Breast epithelium (tissue), 4 donors: Measurements from ENCODE around the gene USP50. TPM values are rescaled to one million over a fixed set of nuclear protein-coding genes. Genes with fewer than 3 reads are reported as not detected.

Experiments
- DNase-seq, 2 donors: peaks; one replicate each; pipeline ENCODE4 v3.0.0-alpha.2; 2019; ENCODE audit warnings: low spot score in 2 of 2
- H3K27ac ChIP-seq, 2 donors: fragments of 200-600 bp; sonication (generic) in 1 of 2; one replicate each; pipeline ENCODE4 v1.5.1; 2016 to 2019; ENCODE audit warnings: mild to moderate bottlenecking in 1 of 2
- H3K27me3 ChIP-seq, 2 donors: fragments of 200-600 bp; sonication (generic) in 1 of 2; one replicate each; pipeline versions ENCODE4 v1.5.1 to v1.6.0; 2017 to 2019; ENCODE audit warnings: control low read depth in 1 of 2, mild to moderate bottlenecking in 1 of 2
- H3K36me3 ChIP-seq: fragments of 200-600 bp; one replicate; pipeline ENCODE4 v1.5.1; 2019
- H3K4me1 ChIP-seq, 2 donors: fragments of 200-600 bp; sonication (generic); one replicate each; pipeline ENCODE4 v1.5.1; 2016 to 2019; ENCODE audit warnings: control low read depth in 1 of 2
- H3K4me3 ChIP-seq, 3 donors: fragments of 200-600 bp; sonication (generic); 1 replicate in 2 of 3; 2 replicates in 1 of 3; pipeline ENCODE4 v1.5.1; 2016 to 2019; ENCODE audit warnings: mild to moderate bottlenecking in 3 of 3, moderate library complexity in 2 of 3
- H3K9me3 ChIP-seq, 2 donors: fragments of 200-600 bp; sonication (generic) in 1 of 2; one replicate each; pipeline ENCODE4 v1.5.1; 2016 to 2019; ENCODE audit warnings: control low read depth in 1 of 2
- POLR2A ChIP-seq: fragments of 450-650 bp; IDR thresholded peaks from one replicate; pipeline ENCODE4 v1.6.1; 2016; ENCODE audit warnings: antibody characterized with exemption, mild to moderate bottlenecking, moderate library complexity
- POLR2AphosphoS5 ChIP-seq, 3 donors: sonication (generic); formaldehyde crosslinking; IDR thresholded peaks; one replicate each; pipeline ENCODE4 v1.6.1; 2017; ENCODE audit warnings: antibody characterized with exemption in 3 of 3
- intact Hi-C: fragments of 100-400 bp; cut with DNase I; formaldehyde crosslinking; loops from one replicate; pipeline ENCODE4 v1.15.1; 2023; ENCODE audit warnings: low total_unique reads
- total RNA-seq, 3 donors: library from RNA; depleted of rRNA; stranded (reverse); fragments of >200 nt; gene quantifications; one replicate each; pipeline ENCODE4 v1.1.0, GENCODE V29; 2016
- TF ChIP-seq, protein P1 (sequence below), 3 donors: fragments of 450-650 bp; IDR thresholded peaks; one replicate each; pipeline ENCODE4 v1.5.1; 2016 to 2017; ENCODE audit warnings: antibody characterized with exemption in 3 of 3, mild to moderate bottlenecking in 3 of 3, moderate library complexity in 3 of 3

The USP50 gene
- total RNA-seq, 3 donors from 2014 or later, result 1.2 to 1.3 TPM; not detected in 1

DNA sequence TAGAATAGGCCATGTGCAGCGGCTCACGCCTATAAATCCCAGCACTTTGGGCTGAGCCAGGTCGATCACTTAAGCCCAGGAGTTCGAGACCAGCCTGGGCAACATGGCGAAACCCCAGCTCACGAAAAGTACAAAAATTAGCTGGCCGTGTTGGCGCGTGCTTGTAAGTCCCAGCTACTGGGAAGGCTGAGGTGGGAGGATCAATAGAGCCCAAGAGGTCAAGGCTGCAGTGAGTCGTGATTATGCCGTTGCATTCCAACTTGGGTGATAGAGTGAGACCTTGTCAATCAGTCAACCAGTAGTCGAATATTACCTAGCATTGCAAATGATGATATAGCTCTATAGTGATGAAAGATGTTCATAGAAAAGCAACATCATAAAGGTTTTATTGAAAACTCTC, 70.3 kb downstream of the USP50 start:
- H3K9me3 ChIP-seq, result no peaks in the 10 kb centered on the region
- H3K4me3 ChIP-seq, result no peak overlapping the region
- intact Hi-C loops, result no loop called here
- H3K36me3 ChIP-seq, result peaks cover 8% of the 10 kb centered on the region
- no peaks in the 10 kb centered on the region for H3K27me3 ChIP-seq
- H3K27ac ChIP-seq, result no peak overlapping the region
- TF ChIP-seq POLR2AphosphoS5 (IDR thresholded peaks at IDR 0.05) (no peak), POLR2A (no peak)
- TF ChIP-seq, protein P1, sequence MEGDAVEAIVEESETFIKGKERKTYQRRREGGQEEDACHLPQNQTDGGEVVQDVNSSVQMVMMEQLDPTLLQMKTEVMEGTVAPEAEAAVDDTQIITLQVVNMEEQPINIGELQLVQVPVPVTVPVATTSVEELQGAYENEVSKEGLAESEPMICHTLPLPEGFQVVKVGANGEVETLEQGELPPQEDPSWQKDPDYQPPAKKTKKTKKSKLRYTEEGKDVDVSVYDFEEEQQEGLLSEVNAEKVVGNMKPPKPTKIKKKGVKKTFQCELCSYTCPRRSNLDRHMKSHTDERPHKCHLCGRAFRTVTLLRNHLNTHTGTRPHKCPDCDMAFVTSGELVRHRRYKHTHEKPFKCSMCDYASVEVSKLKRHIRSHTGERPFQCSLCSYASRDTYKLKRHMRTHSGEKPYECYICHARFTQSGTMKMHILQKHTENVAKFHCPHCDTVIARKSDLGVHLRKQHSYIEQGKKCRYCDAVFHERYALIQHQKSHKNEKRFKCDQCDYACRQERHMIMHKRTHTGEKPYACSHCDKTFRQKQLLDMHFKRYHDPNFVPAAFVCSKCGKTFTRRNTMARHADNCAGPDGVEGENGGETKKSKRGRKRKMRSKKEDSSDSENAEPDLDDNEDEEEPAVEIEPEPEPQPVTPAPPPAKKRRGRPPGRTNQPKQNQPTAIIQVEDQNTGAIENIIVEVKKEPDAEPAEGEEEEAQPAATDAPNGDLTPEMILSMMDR (IDR thresholded peaks at IDR 0.05), result no peak
- no peaks in the 10 kb centered on the region for H3K4me1 ChIP-seq
- no peak for DNase-seq

DNA sequence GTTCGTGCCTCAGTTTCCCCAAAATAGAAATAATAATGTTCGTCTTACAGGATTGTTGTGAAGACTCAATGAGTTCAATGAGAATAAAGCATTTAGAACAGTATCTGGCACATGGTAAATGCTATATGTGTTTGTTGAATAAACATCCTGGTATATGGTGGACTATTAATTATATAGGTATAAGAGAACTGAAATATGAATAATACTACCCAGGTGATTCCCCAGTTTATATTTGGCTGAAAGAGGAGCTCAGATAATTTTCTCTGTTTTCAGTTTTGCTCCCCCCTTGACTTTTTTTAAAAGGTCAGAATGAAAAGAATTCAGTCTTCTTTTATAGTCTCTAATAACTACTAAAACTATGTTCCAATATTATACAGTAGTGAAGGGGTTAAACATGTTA, 75.4 kb downstream of the USP50 start:
- TF ChIP-seq POLR2AphosphoS5 (IDR thresholded peaks at IDR 0.05), result no peak
- TF ChIP-seq, protein P1 (IDR thresholded peaks at IDR 0.05), result no peak
- Histone ChIP-seq H3K27ac (no peak overlapping the region), H3K9me3 (no peaks in the 10 kb centered on the region), H3K36me3 (no peaks in the 10 kb centered on the region), H3K27me3 (no peaks in the 10 kb centered on the region), H3K4me1 (no peaks in the 10 kb centered on the region), H3K4me3 (no peak overlapping the region)
- no peak for DNase-seq
- intact Hi-C loops, result no loop called here

DNA sequence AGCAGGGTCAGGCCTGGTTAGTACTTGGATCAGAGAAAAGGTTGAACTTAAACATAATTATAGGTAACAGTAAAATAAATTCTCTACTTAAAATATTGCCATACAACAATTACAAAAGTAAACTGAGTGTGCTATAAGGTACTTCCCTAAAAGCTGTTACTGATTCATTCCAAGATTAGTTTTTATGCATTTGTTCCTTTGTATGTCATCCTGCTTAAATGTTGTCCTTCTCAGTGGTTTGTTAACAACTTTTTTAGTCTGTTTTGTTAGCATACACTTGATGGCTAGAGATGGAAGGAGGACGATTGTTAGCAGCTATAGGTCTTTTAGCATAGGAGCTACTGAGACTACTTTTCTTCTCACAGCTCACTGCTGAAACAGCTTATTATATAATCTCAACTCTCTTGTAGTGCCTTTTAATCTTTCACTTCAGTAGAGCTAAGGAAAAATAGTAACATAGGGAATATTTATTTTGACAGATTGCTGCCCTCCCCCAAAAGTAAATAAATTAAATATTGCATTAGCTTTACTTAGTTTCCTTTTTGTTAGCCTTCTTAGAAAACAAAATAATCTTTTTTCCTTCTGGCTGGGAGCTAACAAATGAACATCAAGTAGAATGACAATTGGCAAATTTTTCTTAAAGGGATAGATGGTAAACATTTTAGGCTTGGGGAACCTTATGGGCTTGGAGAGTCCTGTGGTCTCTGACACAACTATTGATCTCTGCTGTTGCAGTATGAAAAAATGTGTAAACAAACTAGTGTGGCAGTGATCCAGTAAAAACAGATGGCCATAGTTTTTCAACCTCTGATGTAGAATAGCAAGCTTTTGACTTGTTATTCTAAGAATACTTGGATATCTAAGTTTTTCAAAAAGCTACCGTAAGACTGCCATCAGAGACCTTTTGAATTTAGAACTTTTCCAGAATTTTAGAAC, 82.8 kb downstream of the USP50 start:
- TF ChIP-seq, protein P1 (IDR thresholded peaks at IDR 0.05), result no peak
- TF ChIP-seq POLR2A (no peak), POLR2AphosphoS5 (IDR thresholded peaks at IDR 0.05) (no peak)
- no peaks in the 10 kb centered on the region for H3K36me3 ChIP-seq
- no peaks in the 10 kb centered on the region for H3K4me1 ChIP-seq

DNA sequence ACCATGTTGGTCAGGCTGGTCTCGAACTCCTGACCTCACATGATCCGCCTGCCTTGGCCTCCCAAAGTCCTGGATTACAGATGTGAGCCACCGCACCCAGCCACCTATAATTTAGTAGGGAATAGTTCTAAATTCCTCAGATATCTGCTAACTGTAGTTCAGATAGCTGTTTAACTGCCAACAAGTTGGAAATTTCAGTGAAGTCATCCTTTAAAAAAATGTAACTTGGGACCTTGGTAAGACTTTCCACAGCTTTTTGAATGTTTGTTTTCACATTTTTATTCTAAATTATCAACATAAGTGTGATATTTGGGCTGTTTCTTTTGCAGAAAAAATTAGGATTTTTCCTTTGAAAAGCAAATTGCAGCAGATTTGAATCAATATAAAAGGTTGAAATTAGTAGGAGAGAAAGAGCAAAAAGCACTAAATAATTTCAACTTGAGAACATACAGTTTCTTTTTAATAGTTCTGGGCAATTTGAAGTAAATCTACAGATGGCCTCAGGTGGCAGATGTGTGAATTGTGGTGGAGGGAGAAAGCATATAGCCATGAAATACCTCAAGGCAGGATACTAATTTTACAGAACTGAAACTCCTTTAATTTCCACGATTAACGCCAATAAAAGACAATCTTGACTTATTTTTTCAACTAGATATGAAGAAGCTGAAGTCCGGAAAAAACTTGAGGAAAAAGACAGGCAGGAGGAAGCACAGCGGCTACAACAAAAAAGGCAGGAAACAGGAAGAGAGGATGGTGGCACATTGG, 87.9 kb downstream of the USP50 start:
- TF ChIP-seq POLR2AphosphoS5 (IDR thresholded peaks at IDR 0.05) (no peak), POLR2A (no peak)
- TF ChIP-seq, protein P1 (IDR thresholded peaks at IDR 0.05), result no peak
- intact Hi-C loops, result no loop called here
- H3K36me3 ChIP-seq, result no peaks in the 10 kb centered on the region

More for the DNA sequence above, 82.8 kb downstream of the USP50 start:
- H3K27ac ChIP-seq, result peak overlapping the region in 1 of 2 donors; percentile 8
- no peaks in the 10 kb centered on the region for H3K27me3 ChIP-seq
- DNase-seq, result no peak
- H3K4me3 ChIP-seq, result no peak overlapping the region
- no peaks in the 10 kb centered on the region for H3K9me3 ChIP-seq
- intact Hi-C loops, result no loop called here

DNA sequence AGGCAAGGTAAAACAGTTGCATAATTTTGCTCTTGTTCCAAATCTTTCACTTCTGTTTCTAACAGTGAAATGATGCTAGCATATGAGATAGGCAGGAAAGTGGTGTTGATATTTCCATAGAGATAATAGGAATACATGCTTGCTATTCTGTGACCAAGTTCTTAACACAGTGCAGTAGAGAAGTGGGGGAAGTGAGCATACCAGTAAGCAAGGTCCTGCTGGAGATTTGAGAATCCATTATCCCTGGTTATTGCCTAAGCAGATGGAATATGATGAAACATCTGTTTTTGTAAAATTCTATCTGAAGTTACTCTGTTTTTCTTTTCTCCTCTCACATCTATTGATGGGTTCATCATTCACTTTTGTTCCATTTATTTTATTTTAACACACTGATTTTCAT, 93.5 kb downstream of the USP50 start:
- Histone ChIP-seq H3K4me3 (no peak overlapping the region), H3K27ac (no peak overlapping the region), H3K36me3 (no peaks in the 10 kb centered on the region), H3K4me1 (no peaks in the 10 kb centered on the region), H3K9me3 (no peaks in the 10 kb centered on the region), H3K27me3 (no peaks in the 10 kb centered on the region)
- no peak for DNase-seq
- intact Hi-C loops, result no loop called here
- TF ChIP-seq POLR2A (no peak), POLR2AphosphoS5 (IDR thresholded peaks at IDR 0.05) (no peak)

More for the DNA sequence above, 87.9 kb downstream of the USP50 start:
- Histone ChIP-seq H3K4me1 (no peaks in the 10 kb centered on the region), H3K4me3 (no peak overlapping the region), H3K27me3 (no peaks in the 10 kb centered on the region), H3K27ac (no peak overlapping the region), H3K9me3 (no peaks in the 10 kb centered on the region)
- no peak for DNase-seq

Other genes with a start within 250 kb of the USP50 start
- gene GABPB1, start 191.5 kb downstream of the USP50 start, total RNA-seq, result 10 to 100 TPM; 14.6 to 37.4 (median 35.9) TPM
- 10 to 100 TPM; 40.6 to 84.7 (median 47.2) TPM for gene USP8, start 122.3 kb downstream of the USP50 start, total RNA-seq
- gene TRPM7, start 140.1 kb upstream of the USP50 start, total RNA-seq, result 10 to 100 TPM; 44.0 to 94.4 (median 66.2) TPM
- 100 to 1,000 TPM in 2 of 3 donors, 10 to 100 TPM in 1; 84.6 to 162 (median 135) TPM for gene SPPL2A, start 219.0 kb upstream of the USP50 start, total RNA-seq